Astrocyte (in vitro differentiated cells and primary cell): Measurements from ENCODE around the gene ZP1. TPM values are rescaled to one million over a fixed set of nuclear protein-coding genes. Genes with fewer than 3 reads are reported as not detected.

Source experiments
- DNase-seq: peaks from one replicate; pipeline ENCODE4 v3.0.0-alpha.2; 2010; ENCODE audit warnings: low read depth
- FAIRE-seq: peaks from 2 replicates; lab custom pipeline; 2011; peaks lifted over from hg19 to GRCh38; lab: Jason Lieb, UNC
- H2AFZ ChIP-seq: 2 replicates; pipeline ENCODE4 v1.6.0; 2012; ENCODE audit warnings: low read depth, low read length, inconsistent platforms
- H3K27ac ChIP-seq: 2 replicates; pipeline ENCODE4 v1.5.1; 2011; ENCODE audit warnings: low read depth, low read length, inconsistent platforms
- H3K27me3 ChIP-seq: 2 replicates; pipeline ENCODE4 v1.6.0; 2011; ENCODE audit warnings: low read length, inconsistent platforms; ENCODE audit not compliant: insufficient read depth
- H3K36me3 ChIP-seq: 2 replicates; pipeline ENCODE4 v1.5.1; 2011; ENCODE audit warnings: low read length, inconsistent platforms; ENCODE audit not compliant: insufficient read depth
- H3K4me1 ChIP-seq: 2 replicates; pipeline ENCODE4 v1.5.1; 2011; ENCODE audit warnings: low read length, inconsistent platforms; ENCODE audit not compliant: insufficient read depth
- H3K4me2 ChIP-seq: 2 replicates; pipeline ENCODE4 v1.6.0; 2012; ENCODE audit warnings: low read length, inconsistent platforms
- H3K4me3 ChIP-seq: 2 replicates; pipeline ENCODE4 v1.5.1; 2011; ENCODE audit warnings: low read depth, mild to moderate bottlenecking, low read length, inconsistent platforms; ENCODE audit not compliant: insufficient read depth
- H3K79me2 ChIP-seq: 2 replicates; pipeline ENCODE4 v1.6.0; 2012; ENCODE audit warnings: mild to moderate bottlenecking, low read length, inconsistent platforms; ENCODE audit not compliant: insufficient read depth
- H3K9ac ChIP-seq: 2 replicates; pipeline ENCODE4 v1.6.0; 2012; ENCODE audit warnings: mild to moderate bottlenecking, low read length, inconsistent platforms
- H3K9me3 ChIP-seq: 2 replicates; pipeline ENCODE4 v1.5.1; 2012; ENCODE audit warnings: low read depth, mild to moderate bottlenecking, low read length, inconsistent platforms; ENCODE audit not compliant: insufficient read depth
- H4K20me1 ChIP-seq: 2 replicates; pipeline ENCODE4 v1.6.0; 2012; ENCODE audit warnings: low read length, inconsistent platforms; ENCODE audit not compliant: insufficient read depth
- H3K27ac Mint-ChIP-seq: one replicate; pipeline ENCODE4 v1.8.0; 2021; ENCODE audit warnings: mild to moderate bottlenecking, mixed read lengths; ENCODE audit not compliant: unreplicated experiment
- H3K27me3 Mint-ChIP-seq: one replicate; pipeline ENCODE4 v1.8.0; 2021; ENCODE audit warnings: low read depth, mixed read lengths; ENCODE audit not compliant: unreplicated experiment
- H3K36me3 Mint-ChIP-seq: one replicate; pipeline ENCODE4 v1.8.0; 2021; ENCODE audit warnings: low read depth, mixed read lengths; ENCODE audit not compliant: unreplicated experiment
- H3K4me1 Mint-ChIP-seq: one replicate; pipeline ENCODE4 v1.8.0; 2021; ENCODE audit warnings: low read depth, mixed read lengths; ENCODE audit not compliant: unreplicated experiment
- H3K4me3 Mint-ChIP-seq: one replicate; pipeline ENCODE4 v1.8.0; 2021; ENCODE audit warnings: mild to moderate bottlenecking, moderate library complexity, mixed read lengths; ENCODE audit not compliant: unreplicated experiment
- H3K9me3 Mint-ChIP-seq: one replicate; pipeline ENCODE4 v1.8.0; 2021; ENCODE audit warnings: mild to moderate bottlenecking, mixed read lengths; ENCODE audit not compliant: unreplicated experiment
- EZH2 ChIP-seq: IDR thresholded peaks from 2 replicates; pipeline ENCODE4 v1.6.1; 2012; ENCODE audit warnings: mild to moderate bottlenecking, low read length, inconsistent platforms; ENCODE audit not compliant: insufficient read depth
- total RNA-seq: library from RNA; stranded (reverse); gene quantifications from 2 replicates; pipeline ENCODE4 v1.2.1, GENCODE V29; 2021
- TF ChIP-seq, protein P1 (sequence below): IDR thresholded peaks from 2 replicates; pipeline ENCODE4 v1.5.1; 2011; ENCODE audit warnings: low read depth, mild to moderate bottlenecking, inconsistent platforms, low read length, moderate library complexity; ENCODE audit not compliant: insufficient read depth

ZP1 gene
- total RNA-seq, 1 donor from 2014 or later: not detected

DNA sequence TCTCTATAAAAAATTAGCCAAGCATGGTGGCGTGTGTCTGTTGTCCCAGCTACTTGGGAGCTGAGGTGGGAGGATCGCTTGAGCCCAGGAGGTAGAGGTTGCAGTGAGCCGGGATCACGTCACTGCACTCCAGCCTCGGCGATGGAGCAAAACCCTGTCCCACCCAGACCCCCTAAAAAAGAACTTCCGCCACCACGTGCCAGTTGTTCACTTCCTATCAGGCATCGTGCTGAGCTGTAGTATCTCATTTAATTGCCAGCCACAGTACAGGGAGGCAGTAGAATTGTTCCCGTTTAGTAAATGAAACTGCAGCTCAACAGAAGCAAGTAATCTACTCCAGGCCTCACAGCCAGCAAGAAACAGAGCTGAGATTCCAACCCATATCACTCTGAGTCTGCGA, 53.9 kb downstream of the ZP1 start:
- H2AFZ ChIP-seq: no peak overlapping the region
- no peak overlapping the region for H3K4me3 Mint-ChIP-seq
- peaks cover 41% of the 10 kb centered on the region for H4K20me1 ChIP-seq
- no peaks in the 10 kb centered on the region for H3K27me3 ChIP-seq
- no peak for FAIRE-seq
- peaks cover 32% of the 10 kb centered on the region for H3K4me1 ChIP-seq
- peaks cover 1% of the 10 kb centered on the region for H3K9me3 Mint-ChIP-seq
- DNase-seq: no peak
- no peaks in the 10 kb centered on the region for H3K27me3 Mint-ChIP-seq
- H3K4me1 Mint-ChIP-seq: peaks cover 20% of the 10 kb centered on the region
- H3K36me3 Mint-ChIP-seq: peaks cover 18% of the 10 kb centered on the region
- no peak overlapping the region for H3K27ac ChIP-seq
- H3K9ac ChIP-seq: no peak overlapping the region
- H3K9me3 ChIP-seq: no peaks in the 10 kb centered on the region
- no peak overlapping the region for H3K4me2 ChIP-seq
- no peak overlapping the region for H3K4me3 ChIP-seq
- peaks cover 43% of the 10 kb centered on the region for H3K79me2 ChIP-seq
- H3K27ac Mint-ChIP-seq: no peak overlapping the region
- no peak for TF ChIP-seq EZH2
- TF ChIP-seq, protein P1, sequence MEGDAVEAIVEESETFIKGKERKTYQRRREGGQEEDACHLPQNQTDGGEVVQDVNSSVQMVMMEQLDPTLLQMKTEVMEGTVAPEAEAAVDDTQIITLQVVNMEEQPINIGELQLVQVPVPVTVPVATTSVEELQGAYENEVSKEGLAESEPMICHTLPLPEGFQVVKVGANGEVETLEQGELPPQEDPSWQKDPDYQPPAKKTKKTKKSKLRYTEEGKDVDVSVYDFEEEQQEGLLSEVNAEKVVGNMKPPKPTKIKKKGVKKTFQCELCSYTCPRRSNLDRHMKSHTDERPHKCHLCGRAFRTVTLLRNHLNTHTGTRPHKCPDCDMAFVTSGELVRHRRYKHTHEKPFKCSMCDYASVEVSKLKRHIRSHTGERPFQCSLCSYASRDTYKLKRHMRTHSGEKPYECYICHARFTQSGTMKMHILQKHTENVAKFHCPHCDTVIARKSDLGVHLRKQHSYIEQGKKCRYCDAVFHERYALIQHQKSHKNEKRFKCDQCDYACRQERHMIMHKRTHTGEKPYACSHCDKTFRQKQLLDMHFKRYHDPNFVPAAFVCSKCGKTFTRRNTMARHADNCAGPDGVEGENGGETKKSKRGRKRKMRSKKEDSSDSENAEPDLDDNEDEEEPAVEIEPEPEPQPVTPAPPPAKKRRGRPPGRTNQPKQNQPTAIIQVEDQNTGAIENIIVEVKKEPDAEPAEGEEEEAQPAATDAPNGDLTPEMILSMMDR: no peak
- H3K36me3 ChIP-seq: peaks cover 15% of the 10 kb centered on the region

DNA sequence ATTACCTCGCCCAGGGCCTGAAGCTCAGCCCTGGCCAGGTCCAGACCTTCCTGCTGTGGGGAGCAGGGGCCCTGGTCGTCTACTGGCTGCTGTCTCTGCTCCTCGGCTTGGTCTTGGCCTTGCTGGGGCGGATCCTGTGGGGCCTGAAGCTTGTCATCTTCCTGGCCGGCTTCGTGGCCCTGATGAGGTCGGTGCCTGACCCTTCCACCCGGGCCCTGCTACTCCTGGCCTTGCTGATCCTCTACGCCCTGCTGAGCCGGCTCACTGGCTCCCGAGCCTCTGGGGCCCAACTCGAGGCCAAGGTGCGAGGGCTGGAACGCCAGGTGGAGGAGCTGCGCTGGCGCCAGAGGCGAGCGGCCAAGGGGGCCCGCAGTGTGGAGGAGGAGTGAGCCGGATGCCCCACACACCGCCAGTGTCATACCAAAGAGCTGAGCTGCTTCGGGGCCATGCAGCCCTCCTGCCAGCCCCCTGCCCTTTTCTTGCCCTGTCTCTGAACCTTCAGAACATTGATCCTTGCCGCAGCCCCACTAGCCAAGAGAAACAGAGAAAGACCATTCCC, 54.5 kb downstream of the ZP1 start:
- Histone ChIP-seq H3K4me2 (no peak overlapping the region), H3K9me3 (no peaks in the 10 kb centered on the region), H2AFZ (no peak overlapping the region), H3K27ac (no peak overlapping the region), H3K4me3 (no peak overlapping the region), H3K9ac (no peak overlapping the region), H4K20me1 (peaks cover 47% of the 10 kb centered on the region), H3K4me1 (peaks cover 32% of the 10 kb centered on the region), H3K27me3 (no peaks in the 10 kb centered on the region), H3K36me3 (peaks cover 15% of the 10 kb centered on the region), H3K79me2 (peaks cover 37% of the 10 kb centered on the region)
- FAIRE-seq: no peak
- H3K9me3 Mint-ChIP-seq: peaks cover 1% of the 10 kb centered on the region
- no peak for DNase-seq
- TF ChIP-seq, protein P1: no peak
- no peak for TF ChIP-seq EZH2
- no peaks in the 10 kb centered on the region for H3K27me3 Mint-ChIP-seq
- no peak overlapping the region for H3K27ac Mint-ChIP-seq
- peaks cover 18% of the 10 kb centered on the region for H3K4me1 Mint-ChIP-seq
- peaks cover 20% of the 10 kb centered on the region for H3K36me3 Mint-ChIP-seq
- H3K4me3 Mint-ChIP-seq: no peak overlapping the region

DNA sequence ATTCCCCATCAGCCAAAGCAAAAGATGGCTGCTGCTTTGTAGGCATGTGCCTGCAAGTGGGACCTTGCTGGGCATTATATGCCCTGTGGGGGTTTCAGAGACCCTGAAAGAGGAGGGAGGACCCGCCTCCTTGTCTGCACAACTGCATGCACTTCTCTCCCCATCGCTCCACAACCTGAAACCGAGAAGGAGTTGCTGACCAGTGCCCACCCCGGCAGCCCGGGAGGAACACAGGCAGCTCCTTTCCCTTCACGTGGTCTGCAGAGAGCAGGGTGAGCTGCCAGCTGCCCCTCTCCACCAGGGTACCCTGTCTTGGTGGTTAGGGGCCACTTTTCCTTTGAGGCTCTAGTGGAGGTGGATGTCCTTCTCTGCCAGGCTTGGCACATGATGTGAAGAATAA, 55.6 kb downstream of the ZP1 start:
- Mint-ChIP-seq H3K27me3 (no peaks in the 10 kb centered on the region), H3K4me1 (peaks cover 18% of the 10 kb centered on the region), H3K4me3 (no peak overlapping the region), H3K36me3 (peaks cover 24% of the 10 kb centered on the region), H3K27ac (no peak overlapping the region), H3K9me3 (peaks cover 1% of the 10 kb centered on the region)
- H3K79me2 ChIP-seq: peaks cover 26% of the 10 kb centered on the region
- no peak for TF ChIP-seq EZH2
- TF ChIP-seq, protein P1: no peak
- H3K9ac ChIP-seq: no peak overlapping the region
- no peak overlapping the region for H3K27ac ChIP-seq
- no peaks in the 10 kb centered on the region for H3K9me3 ChIP-seq
- H3K4me2 ChIP-seq: no peak overlapping the region
- H3K4me1 ChIP-seq: peaks cover 32% of the 10 kb centered on the region
- no peak overlapping the region for H2AFZ ChIP-seq
- H3K36me3 ChIP-seq: peaks cover 15% of the 10 kb centered on the region
- peaks cover 44% of the 10 kb centered on the region for H4K20me1 ChIP-seq
- DNase-seq (no peak), FAIRE-seq (no peak)
- no peak overlapping the region for H3K4me3 ChIP-seq
- no peaks in the 10 kb centered on the region for H3K27me3 ChIP-seq
